CD4-positive, alpha-beta T cell treated with Interleukin-1 beta for 1 hour (primary cell): Measurements from ENCODE around the gene RTP3.

Experiments
- DNase-seq, 2 donors: peaks; one replicate each; pipeline ENCODE4 v3.0.0-alpha.2; 2020 to 2022

The RTP3 gene

GRCh38 chr3:46469680-46470357 lies 28.0 kb upstream of the RTP3 start:
- DNase-seq = no peak

- DNase-seq = no peak
These were observed 26.9 kb upstream of the RTP3 start for GRCh38 chr3:46470831-46471230.

GRCh38 chr3:46471371-46471914 lies 26.3 kb upstream of the RTP3 start:
- DNase-seq = no peak

- no peak for DNase-seq
These were observed 25.0 kb upstream of the RTP3 start for GRCh38 chr3:46472736-46473135.

GRCh38 chr3:46477145-46477544 lies 20.6 kb upstream of the RTP3 start:
- DNase-seq = no peak

GRCh38 chr3:46477756-46478155 lies 20.0 kb upstream of the RTP3 start:
- DNase-seq = no peak

GRCh38 chr3:46478341-46478740 lies 19.4 kb upstream of the RTP3 start:
- DNase-seq = no peak

- DNase-seq = no peak
These were observed 18.8 kb upstream of the RTP3 start for GRCh38 chr3:46479021-46479420.

- no peak for DNase-seq
These were observed 18.1 kb upstream of the RTP3 start for GRCh38 chr3:46479696-46480095.

GRCh38 chr3:46480491-46481195 lies 17.1 kb upstream of the RTP3 start:
- no peak for DNase-seq

- no peak for DNase-seq
These were observed 16.1 kb upstream of the RTP3 start for GRCh38 chr3:46481636-46482035.

- DNase-seq = no peak
These were observed 15.0 kb upstream of the RTP3 start for GRCh38 chr3:46482632-46483350.

GRCh38 chr3:46483825-46484224 lies 14.0 kb upstream of the RTP3 start:
- DNase-seq = no peak

- DNase-seq = no peak
These were observed 13.4 kb upstream of the RTP3 start for GRCh38 chr3:46484388-46484787.

GRCh38 chr3:46484911-46485778 lies 12.6 kb upstream of the RTP3 start:
- no peak for DNase-seq

- DNase-seq = no peak
These were observed 12.0 kb upstream of the RTP3 start for GRCh38 chr3:46485779-46486175.

- peak; percentile 89 to 90 for DNase-seq
These were observed 8.9 kb upstream of the RTP3 start for GRCh38 chr3:46488735-46489361.

- no peak for DNase-seq
These were observed 8.4 kb upstream of the RTP3 start for GRCh38 chr3:46489381-46489780.

- DNase-seq = no peak
These were observed 7.9 kb upstream of the RTP3 start for GRCh38 chr3:46489875-46490274.

GRCh38 chr3:46490338-46491084 lies 7.3 kb upstream of the RTP3 start:
- no peak for DNase-seq
